Astrocyte (in vitro differentiated cells and primary cell): Measurements from ENCODE around the gene SLC1A3. TPM values are rescaled to one million over a fixed set of nuclear protein-coding genes. Genes with fewer than 3 reads are reported as not detected.

Experiments used
- DNase-seq: peaks from one replicate; pipeline ENCODE4 v3.0.0-alpha.2; 2010; ENCODE audit warnings: low read depth
- FAIRE-seq: peaks from 2 replicates; lab custom pipeline; 2011; peaks lifted over from hg19 to GRCh38; lab: Jason Lieb, UNC
- H2AFZ ChIP-seq: 2 replicates; pipeline ENCODE4 v1.6.0; 2012; ENCODE audit warnings: low read depth, low read length, inconsistent platforms
- H3K27ac ChIP-seq: 2 replicates; pipeline ENCODE4 v1.5.1; 2011; ENCODE audit warnings: low read depth, low read length, inconsistent platforms
- H3K27me3 ChIP-seq: 2 replicates; pipeline ENCODE4 v1.6.0; 2011; ENCODE audit warnings: low read length, inconsistent platforms; ENCODE audit not compliant: insufficient read depth
- H3K36me3 ChIP-seq: 2 replicates; pipeline ENCODE4 v1.5.1; 2011; ENCODE audit warnings: low read length, inconsistent platforms; ENCODE audit not compliant: insufficient read depth
- H3K4me1 ChIP-seq: 2 replicates; pipeline ENCODE4 v1.5.1; 2011; ENCODE audit warnings: low read length, inconsistent platforms; ENCODE audit not compliant: insufficient read depth
- H3K4me2 ChIP-seq: 2 replicates; pipeline ENCODE4 v1.6.0; 2012; ENCODE audit warnings: low read length, inconsistent platforms
- H3K4me3 ChIP-seq: 2 replicates; pipeline ENCODE4 v1.5.1; 2011; ENCODE audit warnings: low read depth, mild to moderate bottlenecking, low read length, inconsistent platforms; ENCODE audit not compliant: insufficient read depth
- H3K79me2 ChIP-seq: 2 replicates; pipeline ENCODE4 v1.6.0; 2012; ENCODE audit warnings: mild to moderate bottlenecking, low read length, inconsistent platforms; ENCODE audit not compliant: insufficient read depth
- H3K9ac ChIP-seq: 2 replicates; pipeline ENCODE4 v1.6.0; 2012; ENCODE audit warnings: mild to moderate bottlenecking, low read length, inconsistent platforms
- H3K9me3 ChIP-seq: 2 replicates; pipeline ENCODE4 v1.5.1; 2012; ENCODE audit warnings: low read depth, mild to moderate bottlenecking, low read length, inconsistent platforms; ENCODE audit not compliant: insufficient read depth
- H4K20me1 ChIP-seq: 2 replicates; pipeline ENCODE4 v1.6.0; 2012; ENCODE audit warnings: low read length, inconsistent platforms; ENCODE audit not compliant: insufficient read depth
- H3K27ac Mint-ChIP-seq: one replicate; pipeline ENCODE4 v1.8.0; 2021; ENCODE audit warnings: mild to moderate bottlenecking, mixed read lengths; ENCODE audit not compliant: unreplicated experiment
- H3K27me3 Mint-ChIP-seq: one replicate; pipeline ENCODE4 v1.8.0; 2021; ENCODE audit warnings: low read depth, mixed read lengths; ENCODE audit not compliant: unreplicated experiment
- H3K36me3 Mint-ChIP-seq: one replicate; pipeline ENCODE4 v1.8.0; 2021; ENCODE audit warnings: low read depth, mixed read lengths; ENCODE audit not compliant: unreplicated experiment
- H3K4me1 Mint-ChIP-seq: one replicate; pipeline ENCODE4 v1.8.0; 2021; ENCODE audit warnings: low read depth, mixed read lengths; ENCODE audit not compliant: unreplicated experiment
- H3K4me3 Mint-ChIP-seq: one replicate; pipeline ENCODE4 v1.8.0; 2021; ENCODE audit warnings: mild to moderate bottlenecking, moderate library complexity, mixed read lengths; ENCODE audit not compliant: unreplicated experiment
- H3K9me3 Mint-ChIP-seq: one replicate; pipeline ENCODE4 v1.8.0; 2021; ENCODE audit warnings: mild to moderate bottlenecking, mixed read lengths; ENCODE audit not compliant: unreplicated experiment
- CTCF ChIP-seq: IDR thresholded peaks from 2 replicates; pipeline ENCODE4 v1.5.1; 2011; ENCODE audit warnings: low read depth, mild to moderate bottlenecking, inconsistent platforms, low read length, moderate library complexity; ENCODE audit not compliant: insufficient read depth
- EZH2 ChIP-seq: IDR thresholded peaks from 2 replicates; pipeline ENCODE4 v1.6.1; 2012; ENCODE audit warnings: mild to moderate bottlenecking, low read length, inconsistent platforms; ENCODE audit not compliant: insufficient read depth
- total RNA-seq: library from RNA; stranded (reverse); gene quantifications from 2 replicates; pipeline ENCODE4 v1.2.1, GENCODE V29; 2021

Gene SLC1A3
- total RNA-seq, 1 donor from 2014 or later = 23.8 TPM

GRCh38 chr5:36648426-36648825 is 42.0 kb downstream of the SLC1A3 start:
- FAIRE-seq = no peak
- H3K9ac ChIP-seq = no peak overlapping the region
- H3K4me3 Mint-ChIP-seq = no peak overlapping the region
- H3K4me1 Mint-ChIP-seq = peaks cover 28% of the 10 kb centered on the region
- H3K27me3 Mint-ChIP-seq = no peaks in the 10 kb centered on the region
- no peak overlapping the region for H3K27ac ChIP-seq
- no peak overlapping the region for H3K27ac Mint-ChIP-seq
- peaks cover 16% of the 10 kb centered on the region for H3K4me1 ChIP-seq
- H2AFZ ChIP-seq = no peak overlapping the region
- no peak overlapping the region for H3K4me2 ChIP-seq
- no peaks in the 10 kb centered on the region for H3K9me3 ChIP-seq
- no peaks in the 10 kb centered on the region for H4K20me1 ChIP-seq
- peaks cover 6% of the 10 kb centered on the region for H3K36me3 Mint-ChIP-seq
- TF ChIP-seq CTCF (no peak), EZH2 (no peak)
- H3K9me3 Mint-ChIP-seq = no peaks in the 10 kb centered on the region
- no peak for DNase-seq
- no peak overlapping the region for H3K4me3 ChIP-seq
- no peaks in the 10 kb centered on the region for H3K27me3 ChIP-seq
- no peaks in the 10 kb centered on the region for H3K36me3 ChIP-seq
- H3K79me2 ChIP-seq = no peaks in the 10 kb centered on the region

- FAIRE-seq (no peak), DNase-seq (no peak)
- Histone ChIP-seq H3K36me3 (no peaks in the 10 kb centered on the region), H3K4me2 (no peak overlapping the region), H4K20me1 (no peaks in the 10 kb centered on the region), H3K9me3 (no peaks in the 10 kb centered on the region), H3K79me2 (no peaks in the 10 kb centered on the region), H3K9ac (no peak overlapping the region), H3K4me3 (no peak overlapping the region), H2AFZ (no peak overlapping the region), H3K27me3 (no peaks in the 10 kb centered on the region), H3K27ac (no peak overlapping the region), H3K4me1 (peaks cover 3% of the 10 kb centered on the region)
- Mint-ChIP-seq H3K27ac (peak overlapping the region; percentile 22), H3K4me3 (no peak overlapping the region), H3K9me3 (no peaks in the 10 kb centered on the region), H3K4me1 (peaks cover 17% of the 10 kb centered on the region), H3K36me3 (peaks cover 6% of the 10 kb centered on the region), H3K27me3 (no peaks in the 10 kb centered on the region)
- no peak for TF ChIP-seq CTCF
- TF ChIP-seq EZH2 = no peak
These were observed 45.6 kb downstream of the SLC1A3 start for GRCh38 chr5:36651761-36652685.
